BE2C (cell line): ENCODE data around the gene MBD5.

ENCODE experiments used
- DNase-seq: peaks from one replicate; pipeline ENCODE4 v3.0.0-alpha.2; 2020
- H3K27me3 ChIP-seq: fragments of 250-450 bp; sonication (Bioruptor Pico); 2 replicates; pipeline ENCODE4 v1.5.1; 2020; ENCODE audit warnings: mild to moderate bottlenecking
- H3K36me3 ChIP-seq: fragments of 250-450 bp; sonication (Bioruptor Pico); 2 replicates; pipeline ENCODE4 v1.5.1; 2020; ENCODE audit warnings: mild to moderate bottlenecking
- H3K4me1 ChIP-seq: fragments of 250-450 bp; sonication (Bioruptor Pico); 2 replicates; pipeline ENCODE4 v1.5.1; 2020
- H3K4me3 ChIP-seq: 2 replicates; pipeline ENCODE4 v1.5.1; 2011; ENCODE audit warnings: low read depth, low read length
- H3K9me3 ChIP-seq: fragments of 250-450 bp; sonication (Bioruptor Pico); 2 replicates; pipeline ENCODE4 v1.5.1; 2020
- CTCF ChIP-seq: IDR thresholded peaks from 2 replicates; pipeline ENCODE4 v1.5.1; 2012; ENCODE audit warnings: mild to moderate bottlenecking, low read depth, low read length

Gene MBD5

GRCh38 chr2:148513427-148513826 is 492.5 kb downstream of the MBD5 start:
- Histone ChIP-seq H3K4me3 (no peak overlapping the region), H3K9me3 (no peaks in the 10 kb centered on the region), H3K4me1 (no peaks in the 10 kb centered on the region), H3K27me3 (no peaks in the 10 kb centered on the region), H3K36me3 (no peaks in the 10 kb centered on the region)
- no peak for TF ChIP-seq CTCF
- DNase-seq = no peak

- DNase-seq = no peak
- H3K4me3 ChIP-seq = no peak overlapping the region
- H3K9me3 ChIP-seq = no peaks in the 10 kb centered on the region
- no peaks in the 10 kb centered on the region for H3K4me1 ChIP-seq
- H3K36me3 ChIP-seq = no peaks in the 10 kb centered on the region
- H3K27me3 ChIP-seq = no peaks in the 10 kb centered on the region
- TF ChIP-seq CTCF = no peak
These were observed 494.2 kb downstream of the MBD5 start for GRCh38 chr2:148515120-148515519.

GRCh38 chr2:148515976-148516375 is 495.1 kb downstream of the MBD5 start:
- H3K9me3 ChIP-seq = no peaks in the 10 kb centered on the region
- H3K36me3 ChIP-seq = no peaks in the 10 kb centered on the region
- H3K4me3 ChIP-seq = no peak overlapping the region
- no peaks in the 10 kb centered on the region for H3K27me3 ChIP-seq
- H3K4me1 ChIP-seq = no peaks in the 10 kb centered on the region
- TF ChIP-seq CTCF = no peak
- DNase-seq = no peak

- H3K27me3 ChIP-seq = no peaks in the 10 kb centered on the region
- no peak for TF ChIP-seq CTCF
- no peaks in the 10 kb centered on the region for H3K4me1 ChIP-seq
- H3K4me3 ChIP-seq = no peak overlapping the region
- no peaks in the 10 kb centered on the region for H3K36me3 ChIP-seq
- DNase-seq = no peak
- no peaks in the 10 kb centered on the region for H3K9me3 ChIP-seq
These were observed 496.4 kb downstream of the MBD5 start for GRCh38 chr2:148517296-148517695.

- DNase-seq = no peak
These were observed 496.9 kb downstream of the MBD5 start for GRCh38 chr2:148517822-148518221.

GRCh38 chr2:148519013-148519412 is 498.1 kb downstream of the MBD5 start:
- Histone ChIP-seq H3K9me3 (no peaks in the 10 kb centered on the region), H3K27me3 (no peaks in the 10 kb centered on the region), H3K36me3 (no peaks in the 10 kb centered on the region), H3K4me3 (no peak overlapping the region), H3K4me1 (no peaks in the 10 kb centered on the region)
- no peak for TF ChIP-seq CTCF
- DNase-seq = no peak

More at GRCh38 chr2:148517822-148518221, 496.9 kb downstream of the MBD5 start:
- Histone ChIP-seq H3K9me3 (no peaks in the 10 kb centered on the region), H3K27me3 (no peaks in the 10 kb centered on the region), H3K4me1 (no peaks in the 10 kb centered on the region), H3K36me3 (no peaks in the 10 kb centered on the region), H3K4me3 (no peak overlapping the region)
- no peak for TF ChIP-seq CTCF
